CD4-positive, alpha-beta T cell treated with Interleukin-6 at 100 ng/mL for 8 hours (primary cell): ENCODE results near the gene GNMT.
A peak's percentile ranks its signal among the peaks of the same experiment; 100 is the strongest.
"Not testable (repeated sequence)": the region's sequence is repeated elsewhere in the genome, so short reads cannot be mapped to it uniquely, and the experiment has no call there.

Experiments
- DNase-seq: peaks from one replicate; pipeline ENCODE4 v3.0.0-alpha.2; 2020; ENCODE audit warnings: mixed read lengths, low spot score

The GNMT gene

DNA sequence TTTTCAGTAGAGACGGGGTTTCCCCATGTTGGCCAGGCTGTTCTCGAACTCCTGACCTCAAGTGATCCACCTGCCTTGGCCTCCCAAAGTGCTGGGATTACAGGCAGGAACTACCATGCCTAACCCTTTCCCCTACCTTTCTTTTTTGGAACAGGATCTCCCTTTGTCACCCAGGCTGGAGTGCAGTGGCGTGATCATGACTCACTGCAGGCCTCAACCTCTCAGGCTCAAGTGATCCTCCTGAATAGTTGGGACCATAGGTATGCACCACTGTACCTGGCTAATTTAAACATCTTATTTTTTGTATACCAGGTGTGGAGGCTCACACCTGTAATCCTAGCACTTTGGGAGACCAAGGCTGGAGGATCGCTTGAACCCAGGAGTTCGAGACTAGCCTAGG is 19.2 kb upstream of the GNMT start:
- not testable (repeated sequence) for DNase-seq

DNA sequence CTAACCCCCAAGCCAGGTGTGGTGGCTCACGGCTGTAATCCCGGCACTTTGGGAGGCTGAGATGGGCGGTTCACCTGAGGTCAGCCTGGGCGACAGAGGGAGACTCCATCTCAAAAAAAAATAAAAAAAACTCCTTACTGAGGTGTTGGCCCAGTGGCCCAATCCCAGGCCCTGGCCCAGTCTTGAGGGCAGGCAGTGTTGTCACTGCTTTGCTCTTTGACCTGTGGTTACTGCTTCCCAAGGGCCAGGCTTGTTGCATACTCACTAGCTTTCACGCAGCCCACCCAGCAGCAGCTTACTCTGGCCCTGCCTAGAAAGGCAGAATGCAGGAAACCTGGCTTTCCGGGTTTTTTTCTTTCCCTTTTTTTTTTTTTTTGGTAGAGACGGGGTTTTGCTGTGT is 18.1 kb upstream of the GNMT start:
- no peak for DNase-seq

DNA sequence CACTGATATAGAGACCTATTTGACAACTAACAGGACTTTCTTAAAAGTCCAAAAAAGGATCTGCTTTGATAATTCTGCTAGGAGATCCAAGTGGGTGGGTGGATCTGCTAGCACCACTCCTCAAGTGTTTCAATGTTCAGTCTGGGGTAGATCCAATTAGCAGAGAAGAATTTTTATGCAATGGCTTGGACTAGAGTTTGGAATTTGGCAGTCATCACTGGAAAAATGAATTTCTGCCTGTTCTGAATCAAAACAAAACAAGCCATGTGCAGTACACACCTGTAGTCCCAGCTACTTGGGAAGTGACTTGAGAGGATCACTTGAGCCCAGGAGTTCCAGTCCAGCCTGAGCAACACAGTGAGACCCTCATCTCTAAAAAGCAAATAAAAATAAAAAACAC is 12.6 kb upstream of the GNMT start:
- DNase-seq, result no peak

DNA sequence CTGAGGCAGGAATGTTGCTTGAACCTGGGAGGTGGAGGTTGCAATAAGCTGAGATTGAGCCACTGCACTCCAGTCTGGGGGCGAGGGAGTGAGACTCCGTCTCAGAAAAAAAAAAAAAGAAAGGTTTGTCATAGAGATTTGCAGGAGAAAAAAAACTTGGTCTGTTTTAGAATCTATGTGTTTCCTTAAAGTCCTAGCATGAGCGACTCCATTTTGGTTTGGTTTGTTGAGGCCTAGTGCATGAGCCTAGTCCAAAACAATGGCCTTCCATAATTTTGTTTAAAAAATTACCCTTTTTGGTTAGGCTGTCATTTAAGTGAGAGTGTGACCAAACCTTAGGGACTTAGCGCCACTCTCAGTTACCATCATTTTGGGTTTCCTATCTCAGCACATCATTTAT is 8.2 kb upstream of the GNMT start:
- DNase-seq, result no peak

DNA sequence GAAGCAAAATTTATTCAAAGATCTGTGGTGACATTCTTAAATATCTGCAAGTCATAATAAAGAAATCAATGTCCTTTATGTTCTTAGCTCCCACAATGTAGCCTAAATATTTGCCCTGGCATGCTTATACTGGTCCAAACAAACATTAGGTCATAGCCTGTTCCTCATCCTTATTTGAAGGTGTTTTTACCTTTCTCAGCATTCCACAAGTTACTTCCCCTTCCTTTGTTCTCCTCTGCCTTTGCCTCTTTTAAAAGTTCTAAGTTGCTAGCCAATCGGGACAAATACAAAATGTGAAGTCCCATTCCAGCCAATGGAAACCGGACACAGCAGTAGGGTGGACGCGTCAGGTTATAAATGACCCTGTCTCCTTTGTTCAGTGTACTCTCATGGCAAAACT is 6.1 kb upstream of the GNMT start:
- DNase-seq, result not testable (repeated sequence)

DNA sequence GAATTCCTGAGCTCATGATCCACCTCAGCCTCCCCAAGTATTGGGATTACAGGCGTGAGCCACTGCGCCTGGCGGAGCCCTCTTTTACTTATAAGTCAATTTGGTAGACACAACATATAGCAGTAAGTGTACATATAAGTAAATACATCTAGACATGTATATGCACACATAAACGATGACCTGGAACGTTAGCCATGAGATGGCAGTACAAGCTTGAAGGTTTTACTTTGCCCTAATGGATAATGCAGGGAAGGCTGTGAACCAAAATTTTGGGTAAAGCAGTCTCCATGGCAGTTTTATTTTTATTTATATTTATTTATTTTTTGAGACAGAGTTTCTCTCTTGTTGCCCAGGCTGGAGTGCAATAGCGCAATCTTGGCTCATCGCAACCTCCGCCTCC is 2.4 kb upstream of the GNMT start:
- no peak for DNase-seq

DNA sequence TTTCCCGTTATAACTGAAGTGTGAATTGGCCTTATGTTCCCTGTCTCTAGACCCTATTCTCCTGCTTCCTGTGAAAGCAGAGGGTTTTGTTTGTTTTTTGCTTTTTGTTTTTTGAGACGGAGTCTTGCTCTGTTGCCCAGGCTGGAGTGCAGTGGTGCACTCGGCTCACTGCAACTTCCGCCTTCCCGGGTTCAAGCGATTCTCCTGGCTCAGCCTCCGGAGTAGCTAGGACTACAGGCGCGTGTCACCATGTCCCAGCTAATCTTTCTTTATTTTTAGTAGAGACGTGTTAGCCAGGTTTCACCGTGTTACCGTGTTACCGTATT is 674 bp upstream of the GNMT start:
- DNase-seq, result no peak

DNA sequence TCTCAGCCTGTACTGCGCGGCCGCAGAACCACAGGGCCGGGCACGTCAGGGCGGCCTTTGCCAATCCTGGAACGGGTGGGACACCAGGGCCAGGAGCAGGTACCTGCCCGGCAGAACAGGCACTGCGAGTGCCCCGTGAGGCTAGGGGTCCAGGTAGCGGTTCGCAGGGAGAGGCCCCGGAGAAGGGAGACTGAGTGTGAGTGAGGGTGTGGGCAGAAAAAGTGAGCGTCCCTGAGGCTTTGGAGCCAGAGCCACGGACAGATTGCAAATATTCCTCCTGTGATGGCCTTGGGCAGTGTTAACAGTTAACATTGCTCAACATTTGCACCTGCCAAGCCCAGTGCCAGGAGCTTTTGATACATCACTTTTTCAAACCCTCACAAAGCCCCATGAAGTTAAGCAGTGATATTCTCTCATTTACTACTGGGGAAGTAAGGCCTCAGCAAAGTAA is 491 bp downstream of the GNMT start:
- no peak for DNase-seq

DNA sequence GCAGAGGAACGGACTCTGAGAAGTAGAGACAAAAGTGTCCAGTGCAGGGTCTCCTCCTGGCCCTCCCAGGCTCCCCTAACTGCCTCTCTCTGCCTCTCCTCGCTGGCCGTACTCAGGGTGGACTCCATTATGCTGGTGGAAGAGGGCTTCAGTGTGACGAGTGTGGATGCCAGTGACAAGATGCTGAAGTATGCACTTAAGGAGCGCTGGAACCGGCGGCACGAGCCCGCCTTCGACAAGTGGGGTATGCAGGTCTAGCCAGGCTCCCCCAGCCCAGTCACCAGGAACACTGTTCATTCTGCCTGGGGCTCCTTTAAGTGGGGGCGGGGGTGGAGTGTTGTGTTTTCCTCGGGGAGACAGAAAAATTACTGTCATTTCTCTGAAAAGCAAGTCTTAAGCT is 1.5 kb downstream of the GNMT start:
- no peak for DNase-seq

DNA sequence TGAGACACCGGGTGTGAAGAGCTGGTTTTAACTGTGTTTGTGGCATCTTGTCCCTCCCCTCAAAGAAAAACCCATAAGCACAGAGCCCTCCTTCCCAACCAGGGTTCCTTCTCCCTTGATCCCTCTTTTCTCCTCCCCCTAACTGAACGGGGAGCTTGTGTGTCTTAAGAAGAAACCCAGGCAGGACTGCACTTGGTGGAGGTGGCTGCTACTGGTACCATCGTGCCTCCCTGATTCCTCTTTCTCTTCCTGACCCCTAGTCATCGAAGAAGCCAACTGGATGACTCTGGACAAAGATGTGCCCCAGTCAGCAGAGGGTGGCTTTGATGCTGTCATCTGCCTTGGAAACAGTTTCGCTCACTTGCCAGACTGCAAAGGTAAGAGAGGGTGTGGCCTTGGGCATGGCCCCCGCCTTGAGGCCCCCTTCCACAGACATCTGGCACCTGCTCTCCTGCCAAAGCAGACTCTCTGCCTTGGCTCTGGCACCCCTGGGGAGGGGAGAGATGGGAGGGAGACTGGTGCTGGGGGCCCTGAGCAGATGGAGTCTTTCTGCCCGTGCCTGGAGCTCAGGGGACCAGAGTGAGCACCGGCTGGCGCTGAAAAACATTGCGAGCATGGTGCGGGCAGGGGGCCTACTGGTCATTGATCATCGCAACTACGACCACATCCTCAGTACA is 2.1 kb downstream of the GNMT start:
- DNase-seq, result no peak

DNA sequence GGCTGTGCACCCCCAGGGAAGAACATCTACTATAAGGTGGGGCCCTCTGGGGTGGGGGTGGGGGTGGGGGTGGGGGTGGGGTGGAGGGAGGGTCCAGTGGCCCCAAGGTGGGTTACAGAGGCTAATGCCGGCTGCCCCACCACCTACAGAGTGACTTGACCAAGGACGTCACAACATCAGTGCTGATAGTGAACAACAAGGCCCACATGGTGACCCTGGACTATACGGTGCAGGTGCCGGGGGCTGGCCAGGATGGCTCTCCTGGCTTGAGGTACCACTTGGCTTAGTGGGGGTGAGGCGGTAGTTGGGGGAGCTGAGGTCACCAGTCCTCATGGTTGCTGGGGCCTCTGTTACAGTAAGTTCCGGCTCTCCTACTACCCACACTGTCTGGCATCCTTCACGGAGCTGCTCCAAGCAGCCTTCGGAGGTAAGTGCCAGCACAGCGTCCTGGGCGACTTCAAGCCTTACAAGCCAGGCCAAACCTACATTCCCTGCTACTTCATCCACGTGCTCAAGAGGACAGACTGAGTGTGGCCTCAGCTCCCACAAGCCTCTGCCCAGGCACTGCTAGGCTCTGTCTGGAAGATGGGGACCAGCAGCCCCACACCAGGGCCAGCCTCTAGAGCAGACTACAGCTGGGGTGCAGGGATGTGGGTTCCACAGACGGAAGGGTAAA is 2.8 kb downstream of the GNMT start:
- DNase-seq, result no peak

DNA sequence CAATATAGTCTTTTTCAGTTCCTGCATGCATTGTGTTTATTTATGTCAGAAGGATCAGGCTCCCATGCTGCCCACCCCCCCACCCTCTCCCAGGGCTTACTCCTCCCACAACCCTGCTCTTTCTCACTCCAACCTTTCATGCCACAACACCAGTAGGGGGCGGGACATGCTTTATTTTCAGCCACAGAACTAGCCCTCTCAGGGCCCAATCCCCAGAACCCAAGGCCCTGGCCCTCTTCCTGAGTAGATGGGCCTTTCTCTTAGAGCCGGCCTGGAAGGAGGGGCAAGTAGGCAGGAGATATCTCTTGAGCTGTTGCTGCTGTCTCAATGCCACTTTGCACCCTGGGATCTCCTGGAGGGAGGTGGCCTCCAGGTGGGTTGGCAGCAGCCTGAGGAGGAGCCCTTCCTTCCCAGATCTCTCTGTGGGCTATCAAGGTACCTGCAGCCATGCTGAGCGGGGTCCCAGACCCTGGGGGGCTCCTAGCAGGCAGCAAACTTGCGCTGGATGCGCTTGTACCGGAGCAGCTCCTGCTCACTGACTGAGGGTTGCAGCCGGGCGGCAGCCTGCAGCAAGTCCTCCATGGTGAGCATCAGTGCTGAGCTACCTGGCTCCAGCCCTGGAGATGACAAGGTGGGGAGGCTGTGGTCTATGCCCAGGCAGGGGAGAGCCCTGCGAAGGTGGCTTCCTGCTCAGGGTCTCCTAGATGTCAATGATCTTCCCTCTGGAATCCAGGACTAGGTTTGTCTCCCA is 3.5 kb downstream of the GNMT start:
- DNase-seq, result peak; percentile 18

DNA sequence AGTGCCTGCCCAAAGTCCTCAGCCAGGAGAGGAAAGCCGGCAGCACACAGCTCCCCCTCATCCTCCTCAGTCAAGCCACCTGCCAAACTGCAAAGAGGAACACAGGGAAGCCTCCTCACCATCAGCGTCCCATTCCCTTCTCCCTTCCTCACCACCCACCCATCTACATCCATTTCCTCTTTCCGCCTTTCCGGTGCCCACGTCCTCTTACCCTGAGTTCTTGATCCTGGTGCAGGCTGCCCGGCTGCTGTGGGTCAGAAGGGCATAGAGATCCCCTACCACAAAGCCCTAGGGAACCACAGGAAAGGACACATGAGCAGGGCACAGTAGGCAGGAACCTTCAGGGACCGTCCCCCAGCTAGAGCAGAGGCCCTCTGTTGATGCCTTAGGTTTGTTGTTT is 6.0 kb downstream of the GNMT start:
- DNase-seq, result no peak

DNA sequence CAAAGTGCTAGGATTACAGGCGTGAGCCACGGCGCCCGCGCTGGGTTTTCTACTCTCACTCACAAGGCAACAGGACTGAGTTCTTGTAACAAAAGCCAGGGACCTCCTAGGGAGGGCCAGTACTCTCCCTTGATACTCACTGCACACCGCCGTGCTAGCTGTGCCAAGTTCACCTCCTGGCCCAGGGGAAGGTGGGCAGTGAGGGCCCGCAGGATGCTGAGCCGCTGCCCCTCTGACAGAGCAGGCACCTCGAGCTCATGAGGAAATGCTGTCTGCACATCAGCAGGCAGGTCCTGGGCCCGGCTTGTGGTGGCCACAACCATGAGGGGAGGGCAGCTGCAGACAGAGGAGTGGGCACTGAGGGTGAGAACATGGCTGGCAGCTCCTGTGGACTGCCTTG is 6.7 kb downstream of the GNMT start:
- no peak for DNase-seq

DNA sequence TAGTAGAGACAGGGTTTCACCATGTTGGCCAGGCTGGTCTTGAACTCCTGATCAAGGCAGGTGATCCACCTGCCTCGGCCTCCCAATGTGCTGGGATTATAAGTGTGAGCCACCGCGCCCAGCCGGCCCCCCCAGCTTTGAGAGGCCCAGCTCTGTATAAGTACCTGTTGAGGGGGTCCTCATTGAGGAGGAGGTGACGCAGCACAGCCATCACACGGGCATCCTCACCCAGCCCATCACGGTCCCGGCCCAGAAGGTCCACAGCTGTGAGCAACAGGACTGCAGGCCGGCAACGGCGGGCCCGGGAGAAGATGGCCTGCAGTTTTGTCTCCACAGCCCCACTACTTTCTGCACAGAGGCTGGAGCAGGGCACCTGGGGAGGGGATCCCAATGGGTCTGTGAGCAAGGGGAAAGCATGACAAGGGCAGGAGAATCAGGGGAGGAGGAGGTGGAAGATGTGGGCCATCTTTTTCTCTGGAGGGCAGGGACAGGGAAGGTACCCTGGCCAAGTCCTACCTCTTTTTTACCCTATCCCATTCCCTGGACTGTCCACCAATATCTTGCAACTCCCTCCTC is 7.7 kb downstream of the GNMT start:
- DNase-seq, result no peak

DNA sequence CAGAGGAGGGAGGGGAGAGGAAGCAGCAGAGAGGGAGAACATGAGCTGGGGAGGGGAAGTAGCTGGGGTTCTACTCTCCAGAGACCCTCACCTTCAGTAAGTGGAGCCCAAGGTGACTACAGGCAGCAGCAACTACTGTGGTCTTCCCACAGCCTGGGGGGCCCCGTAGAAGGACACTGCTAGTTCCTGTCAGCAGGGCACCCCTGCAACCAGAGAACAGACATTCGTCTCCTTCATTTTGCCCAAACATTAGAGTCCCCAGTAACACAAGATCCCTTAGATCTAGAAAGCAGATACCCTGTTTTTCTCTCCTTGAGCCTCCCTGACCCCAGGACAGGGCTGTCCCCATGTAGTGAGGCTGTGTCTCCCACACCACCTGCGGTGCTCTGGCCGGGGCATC is 8.2 kb downstream of the GNMT start:
- no peak for DNase-seq

DNA sequence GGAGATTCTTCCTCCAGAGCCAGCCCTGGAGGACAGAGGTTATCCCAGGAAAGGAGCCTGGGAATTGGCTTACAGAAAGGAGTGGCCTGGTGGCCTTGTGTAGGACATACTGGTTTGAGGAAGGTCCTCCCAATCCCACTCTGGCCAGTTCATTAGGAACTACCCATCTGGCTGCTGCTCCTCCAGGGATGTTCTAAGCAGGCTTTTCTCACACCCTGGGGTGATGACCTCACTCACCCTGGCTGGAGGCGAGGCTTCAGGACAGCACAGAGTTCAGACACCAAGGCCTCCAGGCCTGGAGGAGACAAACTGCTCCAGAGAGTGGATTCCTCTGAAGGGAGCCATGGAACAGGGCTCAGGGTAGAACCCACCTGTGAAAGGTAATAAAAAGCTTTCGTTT is 8.9 kb downstream of the GNMT start:
- no peak for DNase-seq

DNA sequence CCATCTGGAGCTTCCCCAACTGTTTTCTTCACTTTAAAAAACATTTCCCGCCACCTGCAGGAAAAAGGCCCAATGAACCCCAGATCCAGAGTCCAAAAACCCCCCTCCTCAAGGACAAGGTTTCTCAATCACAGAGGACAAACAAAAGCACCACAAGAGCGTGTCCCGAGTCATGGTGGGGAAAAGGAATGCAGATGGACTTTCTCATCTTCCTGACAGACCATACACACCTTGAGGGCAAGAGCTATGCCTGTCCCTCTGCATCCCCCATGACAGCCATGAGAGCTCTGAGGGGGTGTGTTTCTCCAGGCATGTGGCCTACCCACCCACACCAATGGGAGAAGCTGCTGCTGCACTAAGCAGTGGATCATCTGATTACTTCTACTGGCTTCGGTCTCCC is 9.4 kb downstream of the GNMT start:
- DNase-seq, result no peak

DNA sequence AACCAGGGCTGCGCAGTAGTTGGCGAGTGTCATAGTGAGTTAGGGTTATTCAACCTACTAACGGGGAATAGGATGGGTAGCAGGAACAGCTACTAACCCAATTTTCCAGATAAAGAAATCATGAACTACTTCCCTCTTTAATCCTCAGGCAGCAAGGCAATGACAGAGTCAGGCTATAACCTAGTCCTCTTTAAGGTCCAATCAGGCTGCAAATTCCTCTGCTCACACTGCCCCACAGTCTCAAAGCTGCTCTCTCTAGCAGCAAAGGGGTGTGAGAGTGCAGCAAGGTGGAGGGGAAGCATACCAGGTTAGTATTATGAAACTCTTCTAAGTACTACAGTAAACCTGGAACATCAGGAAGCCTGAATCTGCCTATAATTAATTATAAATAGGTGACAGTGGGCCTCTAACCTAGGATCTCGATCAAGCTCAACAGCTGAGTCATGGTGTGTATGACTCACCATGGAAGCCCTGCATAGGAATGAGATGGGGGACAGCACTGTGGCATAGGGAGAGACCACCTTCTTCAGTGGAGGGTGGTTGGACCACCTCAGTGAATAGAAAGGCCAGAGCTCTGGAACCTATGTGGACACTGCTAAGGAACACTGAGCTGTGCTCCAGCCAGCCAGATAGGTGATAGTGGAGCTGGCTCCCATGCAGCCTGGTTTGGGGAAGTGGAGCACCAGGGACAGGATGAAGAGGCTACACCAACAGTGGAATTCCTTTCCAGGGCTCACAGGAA is 10.5 kb downstream of the GNMT start:
- DNase-seq, result no peak

DNA sequence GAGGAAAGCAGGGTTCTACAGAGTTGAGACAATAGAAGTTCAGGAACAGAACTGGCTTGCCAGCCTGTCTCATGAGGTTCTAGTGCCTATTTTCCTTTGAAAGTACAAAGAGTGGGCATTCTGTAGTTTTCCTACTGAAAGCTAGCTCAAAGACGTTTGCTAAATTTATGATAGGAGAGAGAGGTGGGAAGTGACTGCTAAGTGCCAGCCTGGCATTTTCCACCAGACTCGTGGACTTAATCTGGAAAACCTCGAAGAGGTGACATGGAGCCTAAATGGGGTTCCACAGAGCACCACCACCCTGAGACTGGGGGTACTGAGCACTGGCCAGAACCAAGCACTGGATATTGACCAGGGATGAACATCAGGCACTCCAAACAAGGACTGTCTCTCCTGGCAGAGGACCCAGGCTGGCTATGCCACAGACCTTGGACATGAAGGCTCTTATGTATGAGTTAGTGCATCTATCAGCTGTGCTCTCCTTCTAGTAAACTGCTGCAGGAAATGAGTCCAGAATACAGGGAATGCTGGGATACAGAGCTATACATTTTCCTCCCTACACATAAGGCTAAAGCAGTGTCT is 11.3 kb downstream of the GNMT start:
- DNase-seq, result no peak

DNA sequence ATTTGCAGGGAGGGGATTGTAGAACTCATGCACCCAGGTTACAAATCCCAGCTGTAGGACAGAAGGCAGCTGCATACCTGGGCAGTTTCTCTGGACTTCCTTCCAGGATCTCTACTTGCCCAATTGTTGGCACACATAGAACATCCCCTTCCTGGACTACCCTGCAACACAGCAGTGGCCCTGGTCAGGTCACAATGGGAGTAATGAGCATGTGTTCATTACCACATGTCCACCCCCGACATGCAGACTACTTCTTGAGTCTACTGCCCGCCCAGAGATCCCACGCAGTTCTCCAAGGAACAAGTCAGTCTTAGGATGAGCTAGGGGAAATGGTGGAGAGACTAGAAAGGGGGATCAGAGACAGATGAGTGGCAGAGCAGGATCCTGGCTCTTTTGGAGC is 13.4 kb downstream of the GNMT start:
- no peak for DNase-seq

DNA sequence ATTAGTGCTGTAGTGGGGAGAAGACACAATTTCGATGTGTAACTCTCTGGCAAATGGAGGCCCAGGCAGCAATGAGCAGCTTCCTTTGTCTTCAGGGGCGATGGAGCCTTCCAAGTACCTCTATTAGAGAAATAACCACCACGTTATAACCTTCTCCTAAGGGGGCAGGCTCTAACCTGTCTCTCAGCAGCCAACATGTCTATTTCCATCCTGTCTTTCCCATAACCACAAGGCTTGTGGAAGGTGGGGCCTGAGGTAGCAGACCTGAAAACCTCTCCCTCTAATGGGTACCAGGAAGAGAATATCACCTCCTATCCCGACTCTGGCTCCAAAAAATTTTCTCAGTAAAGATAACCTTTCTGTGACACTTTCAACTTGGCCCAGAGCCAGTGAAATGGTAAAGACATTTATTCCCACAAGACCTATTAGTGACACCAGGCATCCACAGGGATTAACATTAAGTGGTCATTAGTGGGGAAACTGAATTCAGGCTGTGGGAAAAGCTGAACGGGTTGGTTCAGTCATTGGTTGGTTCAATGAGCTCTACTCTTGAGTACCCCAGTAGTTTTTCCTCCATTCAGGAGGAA is 14.5 kb downstream of the GNMT start:
- no peak for DNase-seq
